ENCODE results near the gene ABCC12.

DNA sequence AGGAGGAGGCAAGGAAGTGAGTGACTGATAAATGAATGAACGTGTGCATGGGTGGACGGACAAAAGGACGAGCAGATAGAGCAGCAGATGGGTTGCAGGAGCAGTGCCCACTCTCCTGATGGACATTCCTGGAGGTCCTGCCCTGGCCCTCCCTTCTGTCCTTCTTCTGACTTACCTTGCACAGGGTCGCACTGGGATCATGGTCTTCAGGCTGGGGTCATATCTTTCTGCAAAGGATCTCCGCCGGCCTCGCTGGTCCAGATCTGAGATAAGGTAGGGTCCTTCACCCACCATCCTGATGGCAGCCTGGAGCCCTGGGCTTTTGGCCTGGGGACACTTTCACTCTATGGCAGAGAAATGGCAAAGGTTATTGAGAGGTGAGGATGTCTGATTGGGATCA, 9.7 kb downstream of the ABCC12 start:
- TF ChIP-seq, protein P1, sequence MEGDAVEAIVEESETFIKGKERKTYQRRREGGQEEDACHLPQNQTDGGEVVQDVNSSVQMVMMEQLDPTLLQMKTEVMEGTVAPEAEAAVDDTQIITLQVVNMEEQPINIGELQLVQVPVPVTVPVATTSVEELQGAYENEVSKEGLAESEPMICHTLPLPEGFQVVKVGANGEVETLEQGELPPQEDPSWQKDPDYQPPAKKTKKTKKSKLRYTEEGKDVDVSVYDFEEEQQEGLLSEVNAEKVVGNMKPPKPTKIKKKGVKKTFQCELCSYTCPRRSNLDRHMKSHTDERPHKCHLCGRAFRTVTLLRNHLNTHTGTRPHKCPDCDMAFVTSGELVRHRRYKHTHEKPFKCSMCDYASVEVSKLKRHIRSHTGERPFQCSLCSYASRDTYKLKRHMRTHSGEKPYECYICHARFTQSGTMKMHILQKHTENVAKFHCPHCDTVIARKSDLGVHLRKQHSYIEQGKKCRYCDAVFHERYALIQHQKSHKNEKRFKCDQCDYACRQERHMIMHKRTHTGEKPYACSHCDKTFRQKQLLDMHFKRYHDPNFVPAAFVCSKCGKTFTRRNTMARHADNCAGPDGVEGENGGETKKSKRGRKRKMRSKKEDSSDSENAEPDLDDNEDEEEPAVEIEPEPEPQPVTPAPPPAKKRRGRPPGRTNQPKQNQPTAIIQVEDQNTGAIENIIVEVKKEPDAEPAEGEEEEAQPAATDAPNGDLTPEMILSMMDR (conservative IDR thresholded peaks at IDR 0.05; ENCODE audit: low read depth, low read length): no peak
- no peak for TF ChIP-seq EZH2 (IDR thresholded peaks at IDR 0.05; ENCODE audit: borderline replicate concordance, low read depth, low read length, poor library complexity, severe bottlenecking)

All from A673 (cell line).